ENCODE measurements around the gene DLG5. TPM values are rescaled to one million over a fixed set of nuclear protein-coding genes. Genes with fewer than 3 reads are reported as not detected.

The DLG5 gene
- total and polyA plus RNA-seq, 9 of the 15 experiments (the other 6 are each of a cell fraction or from before 2014, with no cell fraction given): 1.4 to 26.8 (median 11.2) TPM

GRCh38 chr10:77939561-77940001 lies 13.0 kb upstream of the DLG5 start (continued):
- TF ChIP-seq CUX1 (CRISPR knock-in tag; IDR thresholded peaks at IDR 0.05) (no peak), ZNF707 (CRISPR knock-in tag; conservative IDR thresholded peaks at IDR 0.05) (no peak), EZH2 (IDR thresholded peaks at IDR 0.05; ENCODE audit: borderline replicate concordance, low read depth, low read length) (no peak), ZNF395 (CRISPR knock-in tag; IDR thresholded peaks at IDR 0.05) (peak; percentile 82), TAF7 (tag; IDR thresholded peaks at IDR 0.05) (no peak), SNAPC5 (CRISPR knock-in tag; IDR thresholded peaks at IDR 0.05) (no peak), HDAC3 (IDR thresholded peaks at IDR 0.05; ENCODE audit: borderline replicate concordance, partially characterized antibody) (no peak), NCOA4 (IDR thresholded peaks at IDR 0.05; ENCODE audit: partially characterized antibody) (no peak), ZNF764 (CRISPR knock-in tag; IDR thresholded peaks at IDR 0.05; ENCODE audit: low read depth) (no peak), ZBTB49 (CRISPR knock-in tag; IDR thresholded peaks at IDR 0.05; ENCODE audit: borderline replicate concordance) (no peak), CXXC5 (CRISPR knock-in tag; IDR thresholded peaks at IDR 0.05) (peak; percentile 25; the same call in 1 of the 2 replicates), ZNF175 (CRISPR knock-in tag; IDR thresholded peaks at IDR 0.05; ENCODE audit: low read depth) (peak; percentile 68; the same call in 1 of the 2 replicates), PPARD (CRISPR knock-in tag; IDR thresholded peaks at IDR 0.05) (no peak), EP300 (IDR thresholded peaks at IDR 0.05; ENCODE audit: low read length) (no peak), ZNF384 (IDR thresholded peaks at IDR 0.05; ENCODE audit: low read depth, low read length) (no peak), ZBTB5 (IDR thresholded peaks at IDR 0.05) (no peak)
